Activated CD4-positive, CD25-positive, alpha-beta regulatory T cell (primary cell): ENCODE results near the gene SNRPB.

ENCODE experiments used
- DNase-seq, 4 experiments: peaks; one replicate each; lab custom pipeline; 2025; lab: John Stamatoyannopoulos, UW

Gene SNRPB

GRCh38 chr20:2429051-2429450 is 41.5 kb downstream of the SNRPB start:
- no peak for DNase-seq

DNA sequence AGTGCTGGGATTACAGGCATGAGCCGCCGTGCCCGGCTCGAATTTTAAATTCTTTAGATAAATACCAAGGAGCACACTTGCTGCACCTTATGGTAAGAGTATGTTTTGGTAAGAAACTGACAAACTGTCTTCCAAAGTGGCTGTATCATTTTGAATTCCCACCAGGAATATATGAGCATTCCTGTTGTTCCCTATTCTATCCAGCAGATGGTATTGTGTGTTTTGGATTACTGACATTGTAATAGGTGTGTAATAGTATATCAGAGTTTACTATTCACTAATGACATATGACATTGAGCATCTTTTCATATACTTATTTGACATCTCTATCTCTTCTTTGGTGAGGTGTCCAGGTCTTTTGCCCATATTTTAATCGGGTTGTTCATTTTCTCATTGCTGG is 49.3 kb downstream of the SNRPB start:
- no peak for DNase-seq

DNA sequence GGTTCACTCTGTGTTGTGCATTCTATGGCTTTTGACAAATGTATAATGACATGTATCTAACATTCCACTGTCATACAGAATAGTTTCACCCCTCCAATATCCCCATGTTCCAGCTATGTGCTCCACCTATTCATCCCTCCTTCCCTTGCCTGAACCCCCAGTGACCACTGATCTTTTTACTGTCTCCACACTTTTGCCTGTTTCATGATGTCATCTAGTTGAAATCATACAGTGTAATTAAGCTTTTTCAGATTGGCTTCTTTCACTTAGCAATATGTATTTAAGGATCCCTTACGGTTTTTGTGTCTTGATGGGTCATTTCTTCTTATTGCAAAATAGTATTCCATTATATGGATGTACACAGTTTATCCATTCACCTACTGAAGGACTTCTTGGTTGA is 50.1 kb downstream of the SNRPB start:
- DNase-seq, result no peak

- DNase-seq, result no peak
Measured at GRCh38 chr20:2418388-2418787, 52.2 kb downstream of the SNRPB start.

- DNase-seq, result no peak
Measured at GRCh38 chr20:2417213-2417541, 53.4 kb downstream of the SNRPB start.

- no peak for DNase-seq
Measured at GRCh38 chr20:2416541-2417212, 53.9 kb downstream of the SNRPB start.
